HG02938 (cell line): ENCODE results near the gene PDCD7.

Source experiments
- ATAC-seq: cut with Tn5 transposase; IDR thresholded peaks from one replicate; pipeline ENCODE4 v1.9.1; 2021; ENCODE audit warnings: mild to moderate bottlenecking, moderate library complexity; ENCODE audit not compliant: unreplicated experiment

Gene PDCD7

DNA sequence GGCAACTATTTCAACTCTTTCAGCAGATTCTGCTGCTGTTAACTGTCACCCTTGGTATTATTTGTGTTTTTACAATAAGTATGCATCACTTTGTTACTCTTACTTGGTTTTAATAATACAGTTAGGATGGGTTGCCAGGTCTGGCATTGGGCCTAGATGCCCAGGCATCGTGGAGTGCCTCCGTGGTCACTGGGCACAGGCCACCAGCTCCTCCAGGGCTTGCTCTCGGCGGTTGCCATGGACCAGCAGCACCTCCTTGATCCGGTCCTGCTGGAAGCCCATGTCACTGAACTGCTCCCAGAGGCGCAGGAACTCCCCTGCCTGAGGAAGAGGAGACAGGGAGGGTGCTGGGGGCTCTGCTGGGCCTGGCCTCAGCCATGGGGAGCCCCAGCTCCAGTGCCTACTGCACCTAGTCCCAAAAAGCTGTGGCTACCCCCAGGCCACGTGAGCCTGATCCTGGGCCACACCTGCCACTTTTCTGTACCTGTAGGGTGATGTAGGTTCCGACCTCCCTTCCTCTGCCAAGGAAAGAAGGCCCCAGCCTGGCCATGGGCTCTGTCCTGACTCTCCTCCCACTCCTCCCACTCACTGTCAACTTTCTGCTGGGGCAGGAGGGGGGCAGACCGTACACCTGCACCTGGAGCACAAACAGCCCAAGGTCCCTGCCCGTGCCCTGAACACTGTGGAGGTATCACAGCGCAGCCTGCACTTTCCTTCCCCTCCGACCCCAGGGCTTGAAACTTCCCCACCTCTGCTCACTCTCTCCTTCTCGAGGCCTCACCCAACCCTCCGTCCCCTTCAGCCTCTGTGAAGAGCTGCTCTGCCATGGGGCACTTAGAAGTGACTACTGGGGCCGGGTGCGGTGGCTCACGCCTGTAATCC, 40.5 kb downstream of the PDCD7 start:
- ATAC-seq, result no peak

DNA sequence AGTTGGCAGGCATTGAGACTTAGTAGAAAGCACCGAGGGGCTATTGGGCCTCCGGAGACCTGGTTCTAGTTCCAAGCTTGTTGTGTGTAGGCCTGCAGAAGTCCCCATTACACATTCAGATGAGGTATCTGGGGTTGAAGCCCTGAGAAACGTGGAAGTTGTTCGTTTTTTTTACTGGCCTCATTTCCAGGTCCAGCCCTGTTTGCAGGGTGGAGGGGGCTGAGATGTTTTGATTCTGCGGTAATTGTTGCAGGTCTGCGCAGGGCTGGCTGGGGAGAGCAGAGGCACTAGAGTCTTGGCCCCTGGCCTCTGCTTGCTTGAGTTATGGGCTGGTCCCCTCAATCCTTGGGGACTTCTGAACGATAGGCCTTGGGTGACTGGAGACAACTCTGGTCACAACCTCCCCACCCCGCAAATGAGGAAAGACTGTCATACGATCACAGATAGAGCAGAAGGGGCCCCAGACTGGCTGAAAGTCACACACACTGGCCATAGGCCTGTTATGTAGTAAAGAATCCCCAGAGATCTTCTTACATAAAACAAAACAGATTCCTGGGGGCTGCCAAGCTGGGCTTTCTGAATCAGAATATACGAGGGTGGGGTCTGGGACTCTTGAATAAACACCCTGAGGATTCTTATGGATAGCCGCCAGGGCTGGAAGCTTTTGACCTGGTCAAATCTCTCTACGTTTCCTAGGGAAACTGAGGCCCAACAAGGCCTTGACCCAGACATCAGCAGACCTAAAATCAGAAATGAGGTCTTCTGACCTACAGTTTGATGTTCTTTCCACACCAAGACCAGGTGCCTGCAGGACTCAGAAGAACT, 41.5 kb downstream of the PDCD7 start:
- ATAC-seq, result no peak

DNA sequence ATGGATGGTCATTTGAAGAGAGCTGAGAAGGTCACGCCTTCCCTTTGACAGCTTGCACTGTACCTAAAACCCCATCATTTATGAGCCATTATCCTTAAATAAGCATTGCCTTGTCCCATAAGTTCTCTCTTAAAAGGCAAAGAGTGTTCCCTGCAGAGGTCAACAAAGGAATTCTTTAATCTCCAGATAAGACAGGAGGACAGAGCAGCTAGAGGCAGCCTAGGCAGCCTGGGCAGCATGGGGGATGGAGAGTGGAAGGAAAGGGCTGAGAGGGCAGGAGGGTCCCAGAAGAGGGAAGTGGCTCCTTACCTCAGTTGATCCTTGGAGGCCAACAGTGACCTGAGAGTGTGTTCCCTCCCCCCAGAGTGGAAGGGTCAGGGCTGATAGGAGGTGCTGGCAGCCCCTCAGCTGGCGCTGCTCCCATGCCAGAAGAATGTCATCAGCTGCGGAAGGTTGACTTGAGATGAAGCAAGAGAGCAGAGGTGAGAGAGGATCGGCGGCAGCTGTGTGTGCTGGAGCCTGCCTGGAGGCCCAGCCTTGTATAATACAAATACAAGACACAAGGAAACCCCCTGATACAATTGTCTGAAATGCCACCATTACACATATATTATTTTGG, 44.3 kb downstream of the PDCD7 start:
- no peak for ATAC-seq

DNA sequence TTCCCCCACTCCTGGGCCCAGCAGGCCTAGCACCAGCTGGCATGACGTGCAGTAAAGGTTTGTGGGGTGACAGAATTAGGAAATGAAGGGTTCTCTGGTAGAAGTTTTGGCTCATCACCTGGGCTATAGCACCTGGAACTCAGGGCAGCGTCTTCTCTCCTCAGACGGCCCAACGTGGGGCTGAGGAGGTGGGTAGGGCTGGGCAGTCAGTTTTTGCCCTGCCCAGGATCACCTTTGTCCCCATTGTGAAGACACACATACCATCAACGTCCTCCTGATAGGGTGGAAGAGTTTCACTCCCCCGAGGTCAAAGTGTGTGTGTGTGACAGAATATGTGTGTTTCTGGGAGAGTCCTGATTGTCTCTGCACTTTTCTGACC, 45.0 kb downstream of the PDCD7 start:
- ATAC-seq, result no peak

DNA sequence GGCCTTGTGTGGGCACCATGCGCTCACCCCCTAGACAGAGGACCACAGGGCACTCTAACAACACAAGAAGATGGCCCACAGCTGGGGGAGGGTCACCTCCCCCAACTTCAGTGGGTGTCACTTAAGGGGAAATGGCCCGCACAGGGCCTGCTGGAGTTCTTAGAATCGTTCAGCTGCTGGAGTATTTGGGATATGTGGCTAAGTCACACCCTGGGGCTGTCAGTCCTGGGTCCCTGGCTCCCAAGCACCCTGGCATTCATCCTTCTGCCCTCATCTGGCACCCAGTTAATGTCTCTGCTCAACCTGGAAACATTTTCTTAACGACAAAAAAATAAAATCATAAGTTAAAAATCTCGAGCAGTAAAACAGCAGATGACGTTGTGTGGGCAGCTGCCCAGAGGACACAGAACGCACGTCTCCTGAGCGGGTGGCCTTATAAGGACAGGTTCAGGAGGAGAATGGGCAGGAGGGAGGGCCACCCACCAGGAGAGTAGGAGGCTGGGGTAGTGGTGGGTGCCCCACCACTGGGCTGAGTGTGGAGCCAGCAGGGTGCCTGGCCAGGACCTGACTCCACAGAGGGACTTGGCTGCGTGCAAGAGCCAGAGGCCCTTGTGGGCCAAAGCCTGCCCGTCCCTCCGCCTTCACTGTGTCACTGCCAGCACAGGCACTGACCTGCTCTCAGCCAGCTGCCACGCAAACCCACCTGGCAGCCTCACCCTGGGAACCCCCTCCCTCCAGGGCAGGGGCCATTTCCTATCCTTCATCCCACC, 45.5 kb downstream of the PDCD7 start:
- no peak for ATAC-seq

- ATAC-seq, result no peak
These were observed 46.2 kb downstream of the PDCD7 start for GRCh38 chr15:65087411-65087810.

GRCh38 chr15:65086680-65087111, 46.9 kb downstream of the PDCD7 start:
- ATAC-seq, result no peak

- ATAC-seq, result no peak
These were observed 47.5 kb downstream of the PDCD7 start for GRCh38 chr15:65085990-65086679.

DNA sequence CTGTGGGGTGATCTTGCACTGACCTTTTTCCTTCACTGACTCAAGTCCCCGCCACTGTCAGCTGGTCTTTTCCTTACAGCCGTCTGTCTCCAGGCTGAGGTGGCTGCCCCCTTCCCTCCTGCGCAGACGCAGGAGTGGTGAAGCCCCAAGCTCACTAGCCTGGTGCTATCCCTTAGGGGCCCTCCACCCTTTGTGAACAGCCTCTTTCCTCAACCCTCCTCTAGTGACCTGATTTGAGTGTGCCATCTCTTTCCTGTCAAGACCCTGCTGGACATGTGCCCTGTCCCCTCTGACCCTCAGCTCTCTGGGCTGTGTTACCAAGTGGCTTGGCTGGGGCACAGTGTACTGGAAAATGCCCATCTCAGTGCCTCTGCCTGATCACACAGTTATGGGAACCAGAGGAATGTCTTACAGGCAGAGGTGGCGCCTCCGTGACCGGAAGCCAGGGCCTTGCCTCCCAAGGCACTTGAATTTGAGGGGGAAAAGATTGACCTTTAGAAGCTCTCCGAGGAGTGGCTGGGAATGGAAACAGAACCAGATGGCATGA, 48.3 kb downstream of the PDCD7 start:
- no peak for ATAC-seq

GRCh38 chr15:65084500-65085206, 49.0 kb downstream of the PDCD7 start:
- no peak for ATAC-seq

DNA sequence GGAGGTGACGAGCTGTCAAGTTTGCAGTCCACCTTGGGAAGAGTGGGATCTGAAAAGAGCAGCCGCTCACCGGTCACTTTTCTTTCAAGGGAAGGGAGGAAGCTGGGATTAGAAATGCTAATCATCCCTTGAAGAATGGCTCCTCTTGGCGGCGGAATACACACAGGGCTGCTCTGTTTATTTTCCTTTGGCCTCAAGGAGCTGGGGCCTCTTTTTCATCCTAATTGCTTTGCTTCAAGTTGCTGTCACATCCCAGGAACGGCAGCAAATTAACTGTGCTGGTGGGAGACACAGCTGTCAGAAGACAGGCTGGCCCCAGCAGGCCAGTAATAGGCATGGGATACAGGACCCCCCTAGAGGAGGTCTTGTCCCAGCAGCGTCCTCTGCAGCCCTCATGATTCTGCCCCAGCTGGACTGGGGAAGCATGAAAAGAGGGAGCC, 50.3 kb downstream of the PDCD7 start:
- ATAC-seq, result no peak

DNA sequence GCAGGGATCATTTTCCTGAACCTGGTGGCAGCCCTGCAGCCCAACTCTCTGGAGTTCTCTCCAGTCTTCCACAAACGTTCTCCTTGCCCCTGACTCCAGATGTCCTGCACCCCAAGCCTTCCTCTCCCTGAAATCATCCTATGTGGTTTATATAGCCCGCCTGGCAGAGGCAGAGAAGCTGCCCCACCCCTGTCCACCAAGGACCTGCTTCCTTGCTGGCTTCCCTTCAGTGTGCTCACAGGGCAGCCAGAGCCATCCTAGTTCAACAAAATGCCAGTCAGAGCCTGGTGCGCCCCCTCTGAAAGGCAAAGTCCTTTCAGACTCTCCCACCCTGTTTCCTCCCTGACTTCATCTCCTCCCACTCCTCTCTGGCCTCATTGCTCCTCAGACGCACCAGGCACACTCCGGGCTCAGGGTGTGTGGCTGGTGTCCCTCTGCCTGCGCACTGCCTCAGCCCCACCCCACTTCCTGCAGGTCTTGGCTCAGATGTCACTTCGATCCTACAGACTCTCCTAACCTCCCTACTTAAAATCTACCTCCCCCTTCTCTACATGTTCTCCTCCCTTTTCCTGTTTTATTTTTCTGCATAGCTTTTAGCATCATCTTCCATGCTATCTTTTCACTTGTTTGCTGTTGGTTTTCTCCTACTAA, 51.2 kb downstream of the PDCD7 start:
- no peak for ATAC-seq

DNA sequence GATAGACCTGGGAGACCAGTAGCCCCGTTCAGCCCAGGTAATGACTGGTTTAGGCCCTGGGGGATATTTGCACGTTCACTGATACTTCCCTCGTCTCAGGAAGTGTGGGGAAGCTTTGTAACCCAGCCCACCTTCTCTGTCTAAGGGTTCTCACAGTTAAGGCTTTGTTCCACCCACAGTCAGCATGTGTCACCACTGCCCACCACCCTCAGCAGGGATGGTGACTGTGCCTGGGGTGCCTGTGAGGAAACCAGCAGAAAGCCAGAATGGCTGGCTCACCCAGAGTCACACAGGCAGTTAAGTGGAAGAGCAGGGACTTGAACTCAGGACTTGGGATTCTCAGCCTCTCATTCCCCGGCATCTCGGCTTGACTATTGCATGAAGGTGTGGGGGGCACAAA, 51.9 kb downstream of the PDCD7 start:
- ATAC-seq, result no peak

GRCh38 chr15:65081270-65081669, 52.3 kb downstream of the PDCD7 start:
- no peak for ATAC-seq

- ATAC-seq, result no peak
These were observed 54.0 kb downstream of the PDCD7 start for GRCh38 chr15:65079580-65079979.

DNA sequence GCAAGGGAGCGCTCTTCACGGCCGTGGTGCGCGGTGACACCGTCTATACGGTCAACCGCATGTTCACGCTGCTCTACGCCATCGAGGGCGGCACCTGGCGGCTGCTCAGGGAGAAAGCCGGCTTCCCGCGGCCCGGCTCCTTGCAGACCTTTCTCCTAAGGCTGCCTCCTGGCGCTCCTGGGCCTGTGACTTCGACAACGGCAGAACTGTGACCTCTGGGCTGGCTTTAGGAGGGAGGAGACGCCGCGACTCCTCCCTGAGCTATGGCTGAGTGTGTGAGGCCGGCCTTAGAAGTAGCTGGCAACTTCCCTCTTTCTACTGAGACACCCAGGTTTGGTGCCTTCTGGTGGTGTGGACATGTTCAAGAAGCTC, 55.6 kb downstream of the PDCD7 start:
- ATAC-seq, result no peak

DNA sequence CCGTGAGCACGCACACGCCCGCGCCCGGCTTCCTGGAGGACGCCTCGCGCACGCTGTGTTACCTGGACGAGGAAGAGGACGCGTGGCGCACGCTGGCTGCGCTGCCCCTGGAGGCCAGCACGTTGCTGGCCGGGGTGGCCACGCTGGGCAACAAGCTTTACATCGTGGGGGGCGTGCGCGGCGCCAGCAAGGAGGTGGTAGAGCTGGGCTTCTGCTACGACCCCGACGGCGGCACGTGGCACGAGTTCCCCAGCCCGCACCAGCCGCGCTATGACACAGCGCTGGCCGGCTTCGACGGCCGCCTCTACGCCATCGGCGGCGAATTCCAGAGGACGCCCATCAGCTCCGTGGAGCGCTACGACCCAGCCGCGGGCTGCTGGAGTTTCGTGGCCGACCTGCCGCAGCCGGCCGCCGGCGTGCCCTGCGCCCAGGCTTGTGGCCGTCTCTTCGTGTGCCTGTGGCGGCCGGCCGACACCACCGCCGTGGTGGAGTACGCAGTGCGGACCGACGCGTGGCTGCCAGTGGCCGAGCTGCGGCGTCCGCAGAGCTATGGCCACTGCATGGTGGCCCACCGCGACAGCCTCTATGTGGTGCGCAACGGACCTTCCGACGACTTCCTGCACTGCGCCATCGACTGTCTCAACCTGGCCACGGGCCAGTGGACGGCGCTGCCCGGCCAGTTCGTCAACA, 56.2 kb downstream of the PDCD7 start:
- ATAC-seq, result no peak
